HG03280 (cell line): ENCODE results near the gene POC1B.

Experiments used
- ATAC-seq: cut with Tn5 transposase; IDR thresholded peaks from one replicate; pipeline ENCODE4 v1.9.1; 2021; ENCODE audit warnings: mild to moderate bottlenecking, moderate library complexity; ENCODE audit not compliant: unreplicated experiment

POC1B gene

DNA sequence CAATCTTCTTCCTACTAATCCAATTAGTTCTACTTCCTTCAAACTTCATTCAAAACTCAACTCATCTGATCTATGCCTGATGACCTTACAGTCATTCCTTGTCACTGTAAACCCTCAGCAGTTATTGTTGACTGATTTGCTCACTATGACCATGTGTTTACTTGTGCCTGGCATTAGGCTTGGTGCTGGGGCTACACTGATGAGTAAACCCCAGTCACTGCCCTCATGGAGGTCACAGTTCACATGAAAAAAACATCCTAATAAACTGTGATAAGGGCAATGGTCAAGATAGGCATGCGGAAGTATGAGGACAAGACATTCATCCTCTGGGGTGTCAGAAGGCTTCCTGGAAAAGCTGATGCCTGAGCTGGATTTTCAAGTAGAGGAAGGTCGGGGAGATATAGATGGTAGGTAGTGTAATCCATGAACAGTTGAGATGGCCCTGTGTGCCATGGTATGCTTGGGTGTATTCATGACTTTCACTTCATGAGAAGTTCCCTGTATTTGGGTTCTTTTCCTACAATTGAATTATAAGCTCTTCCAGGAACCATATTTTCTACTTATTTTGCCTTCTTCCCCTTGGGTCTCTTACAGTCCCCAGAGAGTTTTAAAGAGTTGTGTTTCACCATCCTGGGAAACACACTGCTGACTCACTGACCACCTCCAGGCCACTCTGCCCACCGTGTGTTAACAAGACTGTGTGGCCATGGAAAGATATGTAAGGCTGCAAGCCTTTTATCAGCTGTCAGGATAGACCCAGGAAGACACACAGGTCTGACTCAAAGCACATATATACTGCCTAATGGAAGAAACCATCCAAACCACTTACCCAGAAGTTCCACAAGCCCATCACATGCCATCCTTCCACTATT lies 134.8 kb downstream of the POC1B start:
- no peak for ATAC-seq

DNA sequence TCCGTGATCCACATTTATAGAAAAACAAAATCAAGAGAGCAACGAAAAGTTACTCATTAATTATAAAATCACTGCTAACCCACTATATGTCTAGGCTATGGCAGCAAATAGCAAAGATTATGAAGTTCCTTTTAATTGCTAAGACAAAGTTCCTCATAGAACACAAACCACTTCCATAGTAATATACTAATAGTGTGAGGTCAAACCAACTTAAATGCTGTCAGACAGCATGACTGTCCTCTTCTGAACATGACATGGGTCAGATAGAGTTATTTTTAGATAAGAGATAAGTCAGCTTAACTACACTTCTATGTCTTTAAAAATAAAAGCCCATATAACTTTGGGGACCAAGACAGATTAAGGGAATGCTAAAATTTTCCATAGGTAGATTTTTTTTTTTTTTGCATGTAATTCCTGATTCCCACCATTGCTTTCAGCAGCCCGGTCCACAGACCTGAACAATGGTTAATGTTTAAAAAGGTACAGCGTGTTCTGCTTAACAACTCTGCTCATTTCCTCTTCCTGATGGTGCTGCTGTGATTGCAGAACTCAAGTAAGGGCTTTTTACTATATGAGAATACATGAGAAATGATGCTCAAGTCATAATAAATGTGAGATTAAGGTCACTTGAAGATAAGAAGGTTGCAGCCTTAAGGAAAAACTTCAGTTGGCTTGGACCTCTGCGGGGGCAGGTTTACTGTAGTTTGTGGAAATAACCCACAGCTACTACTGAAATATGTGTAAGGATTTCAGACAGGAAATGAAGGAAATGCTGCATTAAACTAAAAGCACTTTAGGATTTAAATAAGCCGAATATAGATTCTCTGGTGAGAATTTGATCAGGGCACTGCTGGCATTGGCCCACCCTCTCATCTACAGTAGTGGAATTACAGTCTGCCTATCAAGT lies 135.8 kb downstream of the POC1B start:
- no peak for ATAC-seq

DNA sequence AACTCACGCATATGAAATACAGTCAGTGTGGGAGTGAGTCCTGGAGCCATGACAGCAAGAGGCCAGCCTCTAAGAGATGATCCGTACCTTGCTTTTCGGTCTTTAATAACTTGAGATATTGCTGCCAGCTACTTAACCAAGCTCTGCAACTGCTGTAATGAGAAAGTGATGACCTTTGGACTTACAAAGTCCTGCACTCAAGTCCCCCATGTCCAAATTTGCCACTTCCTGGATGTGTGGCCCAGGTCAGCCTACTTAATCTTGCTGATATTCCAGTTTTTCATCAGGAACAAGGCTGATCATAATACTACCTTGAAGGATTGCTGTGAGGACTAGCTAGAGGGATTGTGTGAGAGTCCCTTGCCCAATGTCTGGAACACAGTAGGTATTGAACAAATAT lies 139.7 kb downstream of the POC1B start:
- ATAC-seq, result no peak

DNA sequence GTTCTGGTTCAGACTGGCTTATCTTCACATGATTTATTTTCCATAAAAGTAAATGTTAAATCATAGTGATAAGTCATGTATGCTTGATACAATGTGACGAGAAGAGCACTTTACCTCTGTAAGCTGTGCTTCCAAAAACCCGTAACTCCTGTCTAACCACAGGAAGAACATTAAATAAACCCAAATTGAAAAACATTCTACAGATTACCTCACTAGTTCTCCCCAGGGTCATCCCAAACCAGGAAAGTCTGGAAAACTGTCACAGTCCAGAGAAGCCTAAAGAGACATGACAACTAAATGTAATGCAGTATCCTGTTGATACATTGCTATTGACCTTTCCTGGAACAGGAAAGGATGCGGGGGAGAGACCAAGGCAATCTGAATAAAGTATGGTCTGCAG lies 141.0 kb downstream of the POC1B start:
- no peak for ATAC-seq

DNA sequence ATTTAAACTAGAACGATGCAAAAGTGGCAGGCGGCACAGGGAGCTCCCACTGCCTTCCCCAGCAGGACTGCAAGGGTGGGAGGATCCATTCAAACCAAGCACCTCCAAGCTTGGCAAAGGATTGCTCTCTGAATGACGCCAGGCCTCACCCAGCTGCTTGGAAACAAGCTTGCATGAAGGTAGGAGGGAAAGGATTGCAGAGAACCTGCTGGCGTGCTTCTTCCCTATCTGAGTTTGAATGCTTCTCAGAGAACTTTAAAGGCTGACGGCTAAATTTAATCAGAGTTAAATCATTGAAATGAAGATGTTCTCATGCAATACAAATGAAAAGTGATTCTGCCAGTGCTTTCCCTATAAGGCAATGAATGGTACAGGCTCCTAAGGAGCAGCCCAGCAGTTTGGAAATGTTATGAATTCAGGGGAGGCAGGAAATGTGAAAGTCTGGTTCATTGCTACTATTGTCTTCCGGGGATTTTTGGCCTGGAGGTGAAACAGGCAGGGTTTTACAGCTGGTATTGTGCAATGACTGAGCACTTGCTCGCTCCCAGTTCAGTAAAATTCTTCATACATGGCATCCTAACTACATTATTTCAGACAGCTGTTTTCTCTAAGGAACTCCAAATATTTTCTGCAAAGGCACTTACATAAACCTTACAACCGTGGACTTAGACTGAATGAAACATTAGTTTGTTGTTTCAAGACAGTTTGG lies 141.6 kb downstream of the POC1B start:
- no peak for ATAC-seq

DNA sequence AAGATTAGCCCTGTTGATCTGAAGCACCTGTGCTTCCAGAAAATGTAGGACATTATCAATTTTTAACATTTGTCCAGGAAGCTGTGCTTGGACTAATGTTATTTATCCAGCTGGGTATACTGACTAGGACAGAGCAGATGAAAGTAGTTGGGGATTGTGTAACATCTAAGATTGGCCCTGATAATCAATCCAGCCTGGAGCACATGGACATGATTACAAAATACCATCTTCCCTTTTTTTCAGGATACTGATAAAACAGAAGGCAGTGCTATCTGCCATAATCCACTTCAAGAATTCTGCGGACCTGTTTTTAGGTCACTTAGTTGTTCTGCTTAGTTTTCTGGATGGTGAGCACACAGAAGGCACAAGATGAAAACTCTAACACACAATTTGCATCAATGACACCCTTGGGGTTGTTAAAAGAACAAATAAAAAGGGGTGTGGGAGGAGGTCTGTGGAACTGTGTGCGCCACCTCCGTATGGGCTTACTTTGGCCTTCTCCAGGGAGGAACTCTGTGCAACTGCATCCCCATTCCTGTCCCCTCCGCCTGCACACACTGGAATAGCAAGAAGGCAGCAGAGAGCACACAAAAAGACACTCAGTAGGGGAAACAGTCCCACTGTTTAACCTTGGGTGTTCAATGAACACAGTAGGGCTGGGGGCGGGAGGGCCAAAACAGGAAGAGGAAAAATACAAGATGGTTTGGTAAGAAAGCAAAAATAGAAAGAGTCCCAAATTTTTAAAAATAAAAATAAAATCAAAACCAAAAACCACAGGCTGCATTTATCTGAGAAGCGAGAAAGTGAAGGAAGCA lies 142.4 kb downstream of the POC1B start:
- no peak for ATAC-seq

DNA sequence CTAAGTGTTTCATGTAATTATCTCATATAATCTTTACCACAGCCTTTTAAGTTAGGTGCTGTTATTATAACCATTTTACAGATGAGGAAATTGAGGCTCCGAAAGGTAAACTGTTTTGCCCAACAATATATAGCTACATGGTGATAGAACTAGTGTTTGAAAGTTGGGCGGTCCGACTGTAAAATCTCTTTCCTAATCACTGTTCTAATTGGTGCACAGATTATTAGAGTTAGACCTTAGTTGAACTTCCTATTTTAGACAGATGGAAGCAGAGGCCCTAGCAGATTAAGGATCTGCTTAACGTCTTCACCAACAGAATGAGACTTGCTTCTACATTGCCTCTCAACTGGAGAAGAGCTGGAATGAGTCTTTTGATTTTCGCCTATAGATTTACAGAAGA lies 143.5 kb downstream of the POC1B start:
- ATAC-seq, result no peak

DNA sequence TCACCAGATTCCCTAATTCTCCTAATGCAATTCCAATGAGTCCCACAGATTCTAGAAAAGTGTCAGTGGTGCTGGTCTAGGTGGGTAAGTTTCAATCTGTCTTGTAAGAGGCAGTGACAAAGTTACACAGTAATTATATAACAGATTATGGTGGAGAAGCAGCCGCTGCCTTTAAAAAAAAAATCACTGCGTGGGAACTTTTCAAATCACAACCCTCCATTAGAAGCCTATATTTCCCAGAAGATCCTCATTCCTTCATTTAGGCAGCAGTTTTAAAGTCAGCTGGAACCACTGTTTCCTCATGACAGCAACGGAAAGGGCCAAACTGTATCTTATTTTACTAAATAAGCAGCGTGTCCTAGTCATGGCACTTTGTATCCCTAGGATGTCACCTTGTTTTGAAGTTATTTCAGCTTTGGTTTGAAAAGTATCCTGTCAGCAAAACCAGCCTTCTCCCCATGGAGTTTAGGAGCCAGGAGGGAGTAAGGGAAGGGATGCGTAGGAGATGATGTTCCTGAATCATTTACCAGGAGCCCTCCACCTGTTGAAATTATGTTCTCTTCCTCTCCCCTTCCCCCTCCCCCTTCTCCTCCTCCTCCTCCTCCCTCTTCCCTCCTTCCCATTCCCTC lies 145.9 kb downstream of the POC1B start:
- ATAC-seq, result no peak

DNA sequence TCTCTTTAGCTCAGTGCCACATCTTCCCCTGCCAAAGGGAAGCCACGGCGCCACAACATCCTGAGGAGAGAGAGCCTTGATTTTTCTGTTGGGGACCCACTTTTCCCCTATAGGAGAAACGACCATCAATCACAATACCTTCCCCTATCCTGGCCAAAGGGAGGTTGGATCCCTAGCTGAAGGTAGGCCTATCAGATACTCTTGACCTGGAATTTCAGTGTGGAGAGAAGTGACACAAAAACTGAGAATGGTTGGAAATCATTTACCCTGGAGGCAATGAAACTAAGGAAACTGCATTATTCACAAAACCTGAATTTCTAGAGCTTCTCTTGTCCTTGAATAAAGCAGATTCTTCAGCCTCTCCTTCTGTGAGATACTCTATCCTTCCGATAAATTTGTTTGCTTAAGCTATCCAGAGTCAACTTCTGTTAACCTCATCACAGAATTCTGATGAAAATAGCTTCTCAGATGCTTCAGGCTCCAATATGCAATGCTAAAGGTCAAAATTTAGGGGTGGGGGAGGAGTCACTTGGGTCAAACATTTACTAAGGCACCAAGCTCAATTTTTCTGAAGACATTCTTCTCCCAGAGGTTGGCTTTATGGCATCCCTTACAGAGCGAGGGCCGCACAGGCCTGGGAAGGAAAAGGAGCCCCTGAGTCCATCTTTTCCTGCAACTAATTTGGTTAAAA lies 146.6 kb downstream of the POC1B start:
- ATAC-seq, result no peak

DNA sequence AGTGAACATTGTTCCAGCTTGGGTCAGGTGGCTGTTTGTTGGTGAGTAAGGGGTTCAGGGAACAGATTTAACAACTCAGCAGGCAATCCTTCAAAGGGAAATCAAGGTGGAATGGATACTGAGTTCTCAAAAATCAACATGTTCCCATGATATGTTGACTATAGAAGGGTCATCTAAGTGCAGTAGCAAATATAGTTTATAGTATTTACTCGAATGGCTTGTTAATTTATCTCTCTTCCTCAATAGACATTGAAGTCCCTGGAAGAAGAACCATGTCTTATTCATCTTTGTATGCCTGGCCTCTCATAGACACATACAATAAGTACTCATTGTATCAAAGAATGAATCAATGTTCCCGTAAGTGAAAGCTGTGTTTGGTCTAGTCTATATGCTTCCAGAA lies 149.0 kb downstream of the POC1B start:
- no peak for ATAC-seq

DNA sequence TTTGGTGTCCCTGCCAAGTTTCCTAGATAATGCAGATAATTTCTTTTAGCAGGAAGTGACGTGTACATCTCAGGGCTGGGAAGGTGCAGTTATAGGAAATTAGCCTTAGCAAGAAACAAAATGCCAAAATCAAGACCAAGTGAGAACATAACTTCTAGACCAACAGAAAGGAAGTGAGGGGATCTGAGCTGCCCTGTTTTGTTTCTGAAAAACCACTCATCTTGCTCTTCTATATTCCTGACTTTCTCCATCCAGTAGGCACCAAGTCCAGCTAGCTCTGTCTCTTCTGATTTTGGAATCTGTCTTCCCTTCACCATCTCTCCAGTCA lies 149.7 kb downstream of the POC1B start:
- no peak for ATAC-seq

DNA sequence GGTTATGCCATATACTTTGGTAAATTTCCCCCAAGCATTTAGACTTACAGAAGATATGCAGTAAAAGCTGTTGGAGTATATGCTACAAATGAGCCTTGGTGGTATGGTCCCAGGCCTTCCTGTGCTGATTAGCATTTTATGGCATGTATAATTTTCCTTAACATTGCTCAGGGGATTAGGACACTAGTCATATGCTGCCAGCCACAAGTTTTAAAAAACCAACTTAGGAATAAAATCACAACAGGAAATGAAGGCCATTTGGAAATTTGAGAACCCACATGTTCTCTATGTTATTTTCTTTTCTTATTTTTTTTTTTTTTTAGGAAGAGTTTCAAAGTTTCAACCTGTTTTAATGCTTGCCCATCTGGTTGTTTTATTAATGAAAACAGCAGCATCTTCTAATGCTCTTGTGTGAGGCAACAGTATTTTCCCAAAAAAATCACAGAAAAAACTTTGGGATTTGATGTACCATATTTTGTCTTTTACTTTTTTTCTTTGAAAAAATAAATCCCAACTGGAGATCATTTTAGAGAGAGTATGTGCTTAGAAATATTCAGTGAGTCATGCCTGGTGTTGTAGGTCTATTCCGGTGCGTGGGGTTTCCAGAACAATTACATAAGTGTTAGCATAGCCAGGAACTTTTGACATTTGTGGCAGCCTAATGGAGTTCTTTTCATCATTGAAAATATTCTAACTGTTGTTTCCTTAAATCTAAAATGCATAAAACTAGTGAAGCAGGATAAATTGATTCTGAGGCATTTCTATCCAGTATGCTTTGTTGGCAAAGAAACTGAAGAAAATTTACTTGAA lies 151.9 kb downstream of the POC1B start:
- ATAC-seq, result no peak

DNA sequence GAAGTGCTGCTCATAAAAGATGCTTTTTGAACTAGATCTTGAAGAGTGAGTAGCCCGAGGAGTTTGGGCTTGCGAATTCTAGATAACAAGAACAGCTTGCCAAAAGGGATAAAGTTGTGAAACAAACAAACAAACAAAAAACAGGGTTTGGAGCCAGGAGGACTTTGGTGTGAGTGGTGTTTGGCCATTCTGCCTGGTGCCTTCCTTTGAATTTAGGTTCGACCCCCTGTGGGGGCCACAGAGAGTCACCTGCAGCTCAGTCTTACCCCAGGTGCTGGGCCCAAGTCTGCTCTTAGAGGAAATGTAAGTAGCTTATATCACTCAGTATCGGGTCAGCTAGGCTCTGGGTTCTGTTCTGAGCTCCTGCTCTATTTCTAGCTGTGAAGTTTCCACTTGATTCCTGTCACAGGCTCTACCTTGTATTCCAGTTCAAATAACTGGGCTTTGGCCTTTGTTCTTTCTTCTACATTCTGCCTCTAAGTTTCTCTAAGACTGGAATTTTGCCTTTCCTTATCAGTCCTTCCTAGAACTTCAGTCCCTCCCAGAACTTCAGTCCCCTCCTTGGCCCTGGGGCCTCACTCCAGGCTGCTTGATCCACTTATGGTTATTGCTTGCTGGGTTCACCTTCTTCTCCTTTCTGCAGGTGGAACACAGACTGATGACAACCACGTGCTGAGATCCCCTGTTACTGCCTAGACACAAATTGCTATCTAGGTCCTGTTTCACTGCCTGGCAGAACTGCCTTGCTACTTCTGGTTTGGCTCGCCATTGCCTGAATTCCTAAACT lies 153.1 kb downstream of the POC1B start:
- no peak for ATAC-seq

DNA sequence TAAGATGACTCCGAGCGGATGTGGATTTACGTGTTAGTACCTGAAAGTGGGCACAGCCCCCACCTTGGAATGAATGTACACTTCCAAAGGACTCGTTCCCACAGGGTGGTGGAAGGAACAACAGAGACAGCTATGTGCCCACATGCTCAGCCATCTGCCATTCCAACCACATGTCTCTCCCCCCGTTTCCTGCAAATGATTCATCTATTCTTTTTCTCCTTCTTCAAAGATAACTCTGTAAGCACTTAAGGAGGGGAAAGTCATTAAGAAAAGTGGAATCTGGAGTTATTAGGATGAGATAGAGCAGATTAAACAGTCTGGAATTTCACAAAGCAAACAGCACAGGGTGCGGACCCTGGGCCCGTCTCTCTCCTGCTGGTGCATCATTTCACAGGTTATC lies 155.0 kb downstream of the POC1B start:
- no peak for ATAC-seq

DNA sequence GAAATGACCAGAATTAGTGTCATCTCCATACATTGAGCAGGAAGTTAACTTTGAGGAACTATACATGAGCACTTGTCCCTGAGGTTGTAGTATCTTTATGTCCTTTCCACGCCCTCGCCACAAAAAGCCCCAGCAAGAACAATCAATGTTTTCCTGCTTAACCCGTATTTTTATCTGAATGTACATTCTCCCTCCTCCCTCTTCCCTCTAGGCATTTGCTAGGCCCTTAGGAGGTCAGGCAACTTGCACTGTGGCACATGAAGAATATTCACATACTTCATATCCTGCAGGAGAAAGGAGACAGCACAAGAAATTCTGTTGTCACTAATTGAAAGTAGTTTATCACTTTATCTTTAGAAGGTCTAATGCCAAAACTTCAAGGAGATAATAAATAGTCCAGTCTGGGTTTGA lies 155.4 kb downstream of the POC1B start:
- no peak for ATAC-seq
